HepG2 (cell line): Measurements from ENCODE around the gene NOX4. TPM values are rescaled to one million over a fixed set of nuclear protein-coding genes. Genes with fewer than 3 reads are reported as not detected.

Source experiments
- ATAC-seq: fragments of 200-7000 bp; cut with Tn5 transposase; 3 replicates; pipeline ENCODE4 v1.9.1; 2020; ENCODE audit warnings: mild to moderate bottlenecking, moderate library complexity
- BruUV-seq: library from RNA; stranded (reverse); fragments of 400-500 nt; replicated peaks from 2 replicates; lab custom pipeline; 2021; lab: Mats Ljungman, UMichigan
- CTCF ChIA-PET: fragments of 300-600 bp; formaldehyde crosslinking; extraction: SDS; loops from one replicate; lab custom pipeline; 2021; ENCODE audit warnings: low total read pairs, inconsistent platforms, low intra/inter-chr PET ratio; lab: Yijun Ruan, JAX
- POLR2A ChIA-PET: fragments of 350-600 bp; sonication (Branson Sonifier 250); formaldehyde crosslinking; loops from one replicate; lab custom pipeline; 2020; ENCODE audit warnings: antibody characterized with exemption, inconsistent platforms; lab: Yijun Ruan, JAX
- DNase-seq: peaks from one replicate; pipeline ENCODE4 v3.0.0-alpha.2; 2015; ENCODE audit warnings: low spot score
- FAIRE-seq: peaks from 3 replicates; lab custom pipeline; 2011; peaks lifted over from hg19 to GRCh38; lab: Jason Lieb, UNC
- H2AFZ ChIP-seq: one replicate; pipeline ENCODE4 v1.6.1; 2011; ENCODE audit warnings: low read length, inconsistent platforms
- H3K27ac ChIP-seq: fragments of 300-600 bp; 3 replicates; pipeline ENCODE4 v1.8.0; 2011; ENCODE audit warnings: mixed run types, mild to moderate bottlenecking, mixed read lengths, low read length, inconsistent platforms; ENCODE audit not compliant: insufficient read depth; ENCODE audit errors: extremely low read length
- H3K27me3 ChIP-seq, 2 experiments: fragments of 200-600 bp in 1 of 2; 2 replicates in 1 of 2; 3 replicates in 1 of 2; pipeline versions ENCODE4 v1.6.0 to v1.8.0; 2011; ENCODE audit warnings: low read length in 2 of 2, mild to moderate bottlenecking in 2 of 2, moderate library complexity in 2 of 2, inconsistent platforms in 1 of 2; ENCODE audit not compliant: insufficient read depth in 2 of 2, control insufficient read depth in 1 of 2
- H3K36me3 ChIP-seq, 2 experiments: fragments of 200-600 bp in 1 of 2; replicated peaks in 1 of 2; 2 replicates in 1 of 2; 3 replicates in 1 of 2; pipeline versions ENCODE4 v1.5.1 to v1.8.0; 2011; ENCODE audit warnings: low read length in 2 of 2, inconsistent platforms in 1 of 2; ENCODE audit not compliant: insufficient read depth in 2 of 2, control insufficient read depth in 1 of 2
- H3K4me1 ChIP-seq: 2 replicates; pipeline ENCODE4 v1.5.1; 2012; ENCODE audit warnings: low read length, inconsistent platforms; ENCODE audit not compliant: insufficient read depth
- H3K4me2 ChIP-seq: 2 replicates; pipeline ENCODE4 v1.6.0; 2011; ENCODE audit warnings: low read depth, low read length, inconsistent platforms
- H3K4me3 ChIP-seq, 3 experiments: fragments of 200-600 bp in 1 of 3; sonication (generic), shearing (Covaris generic) in 1 of 3; replicated peaks in 1 of 3; 2 replicates each; pipeline ENCODE4 v1.5.1; 2011 to 2016; ENCODE audit warnings: low read length in 3 of 3, inconsistent platforms in 2 of 3, low read depth in 2 of 3, mild to moderate bottlenecking in 2 of 3, control low read depth in 1 of 3, mixed read lengths in 1 of 3; ENCODE audit not compliant: insufficient read depth in 1 of 3
- H3K79me2 ChIP-seq: one replicate; pipeline ENCODE4 v1.6.1; 2011; ENCODE audit warnings: low read length, inconsistent platforms; ENCODE audit not compliant: insufficient read depth
- H3K9ac ChIP-seq: 2 replicates; pipeline ENCODE4 v1.6.0; 2011; ENCODE audit warnings: mild to moderate bottlenecking, low read depth, low read length, inconsistent platforms; ENCODE audit not compliant: insufficient read depth
- H3K9me3 ChIP-seq: 2 replicates; pipeline ENCODE4 v1.5.1; 2012; ENCODE audit warnings: mild to moderate bottlenecking, low read length
- H4K20me1 ChIP-seq: 2 replicates; pipeline ENCODE4 v1.6.0; 2011; ENCODE audit warnings: inconsistent platforms, mild to moderate bottlenecking, low read length, moderate library complexity; ENCODE audit not compliant: insufficient read depth
- ATRX ChIP-seq: sonication (generic); formaldehyde crosslinking; IDR thresholded peaks from 2 replicates; pipeline ENCODE4 v1.4.0; 2020; ENCODE audit warnings: missing genetic modification reagents, borderline replicate concordance
- CAMTA2 ChIP-seq: sonication (generic); formaldehyde crosslinking; IDR thresholded peaks from 2 replicates; pipeline ENCODE4 v1.4.0; 2020; ENCODE audit warnings: mild to moderate bottlenecking, missing genetic modification reagents, borderline replicate concordance
- HNRNPUL1 ChIP-seq: fragments of 200-400 bp; formaldehyde crosslinking; IDR thresholded peaks from 2 replicates; pipeline ENCODE4 v1.6.1; 2017; ENCODE audit warnings: low read depth, mild to moderate bottlenecking, low read length, moderate library complexity
- JUND ChIP-seq: sonication (generic); formaldehyde crosslinking; IDR thresholded peaks from 2 replicates; pipeline ENCODE4 v1.8.0; 2022; ENCODE audit warnings: mild to moderate bottlenecking, missing genetic modification reagents
- KLF11 ChIP-seq: IDR thresholded peaks from 2 replicates; pipeline ENCODE4 v1.6.1; 2016; ENCODE audit warnings: missing compliant biosample characterization
- THYN1 ChIP-seq: sonication (generic); formaldehyde crosslinking; IDR thresholded peaks from 2 replicates; pipeline ENCODE4 v1.8.1; 2023; ENCODE audit warnings: low read depth, mild to moderate bottlenecking, moderate library complexity, missing genetic modification reagents, borderline replicate concordance
- YEATS4 ChIP-seq: sonication (generic); formaldehyde crosslinking; IDR thresholded peaks from 2 replicates; pipeline ENCODE4 v1.4.0; 2020; ENCODE audit warnings: missing genetic modification reagents, borderline replicate concordance
- ZNF224 ChIP-seq: sonication (generic); formaldehyde crosslinking; IDR thresholded peaks from 2 replicates; pipeline ENCODE4 v1.5.0; 2020; ENCODE audit warnings: mild to moderate bottlenecking, missing genetic modification reagents
- ZNF225 ChIP-seq: sonication (generic); formaldehyde crosslinking; IDR thresholded peaks from 2 replicates; pipeline ENCODE4 v1.4.0; 2020; ENCODE audit warnings: mild to moderate bottlenecking, missing genetic modification reagents
- ZNF878 ChIP-seq: sonication (generic); formaldehyde crosslinking; IDR thresholded peaks from 2 replicates; pipeline ENCODE4 v1.8.1; 2023; ENCODE audit warnings: mild to moderate bottlenecking, missing genetic modification reagents, moderate library complexity
- WGBS: methylation state at CpG from one replicate; pipeline ENCODE4 v1.1.6; 2017; ENCODE audit warnings: low lambda C conversion rate; 5-methylcytosine and 5-hydroxymethylcytosine counted together
- in situ Hi-C: cut with HindIII; loops from 2 replicates; pipeline ENCODE4 v1.10.0; 2017; ENCODE audit warnings: low pct_unique_long_range_greater_than_20kb; ENCODE audit not compliant: extremely low pct_ligation_motif_present
- intact Hi-C: fragments of 100-400 bp; cut with micrococcal nuclease; formaldehyde crosslinking; loops from one replicate; pipeline ENCODE4 v1.10.0; 2022; ENCODE audit not compliant: unreplicated experiment
- polyA plus RNA-seq, 8 experiments: library from polyadenylated mRNA; depleted of rRNA in 3 of 8; stranded (reverse) in 7 of 8; unstranded in 1 of 8; fragments of >200 nt; fragmentation: Illumina TruSeq in 4 of 8; extraction: Trizol in 4 of 8; gene quantifications; 2 replicates each; pipeline versions ENCODE4 v1.2.1 to v1.2.3, GENCODE V29; 2011 to 2016; ENCODE audit warnings: low read depth in 4 of 8, missing spikeins in 1 of 8, mixed read lengths in 1 of 8; ENCODE audit not compliant: insufficient read depth in 1 of 8
- total RNA-seq, 5 experiments: library from RNA; depleted of rRNA; stranded (reverse); fragments of >200 nt; fragmentation: Illumina TruSeq; extraction: Trizol; gene quantifications; 2 replicates each; pipeline ENCODE4 v1.2.3, GENCODE V29; 2016; ENCODE audit warnings: low read depth in 1 of 5
- TF ChIP-seq, protein P1 (sequence below): sonication (generic); formaldehyde crosslinking; IDR thresholded peaks from 2 replicates; pipeline ENCODE4 v1.5.0; 2020; ENCODE audit warnings: missing genetic modification reagents, mild to moderate bottlenecking, borderline replicate concordance
- TF ChIP-seq, protein P2 (sequence below): sonication (generic); formaldehyde crosslinking; IDR thresholded peaks from 2 replicates; pipeline ENCODE4 v1.4.0; 2020; ENCODE audit warnings: mild to moderate bottlenecking, low read depth, missing genetic modification reagents
- TF ChIP-seq, protein P3 (sequence below): sonication (generic); formaldehyde crosslinking; IDR thresholded peaks from 2 replicates; pipeline ENCODE4 v1.9.0; 2021; ENCODE audit warnings: missing genetic modification reagents, borderline replicate concordance
- TF ChIP-seq, protein P4 (sequence below): sonication (generic); formaldehyde crosslinking; IDR thresholded peaks from 2 replicates; pipeline ENCODE4 v1.4.0; 2020; ENCODE audit warnings: missing genetic modification reagents
- TF ChIP-seq, protein P5 (sequence below): sonication (generic); formaldehyde crosslinking; IDR thresholded peaks from 2 replicates; pipeline ENCODE4 v1.4.0; 2020; ENCODE audit warnings: mild to moderate bottlenecking, missing genetic modification reagents

Gene NOX4
- total and polyA plus RNA-seq, 2 of the 13 experiments (the other 11 are each of a cell fraction or from before 2014, with no cell fraction given): not detected

DNA sequence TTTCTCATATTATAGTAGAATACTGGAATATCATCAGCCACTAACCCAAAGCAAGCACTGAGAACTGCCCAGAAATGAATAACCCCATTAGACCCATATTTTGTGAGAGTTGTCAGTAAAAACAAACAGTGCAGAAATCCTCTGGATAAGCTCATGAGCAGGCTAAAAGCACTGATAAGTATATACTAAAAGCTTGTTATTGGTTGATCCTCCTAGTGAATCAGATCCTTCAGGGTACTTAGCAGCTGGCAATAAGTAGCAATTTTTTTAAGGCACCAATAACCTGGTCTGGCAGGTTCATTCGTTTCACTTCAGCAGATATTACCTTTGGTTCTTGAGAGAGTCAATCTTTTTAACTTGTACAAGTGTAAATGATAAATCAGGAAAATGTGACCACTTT, 1.2 kb downstream of the NOX4 start:
- FAIRE-seq: no peak
- no peak overlapping the region for H3K4me2 ChIP-seq
- WGBS: 7% methylated on average over 1 of the region's 1 CpG
- no peak for TF ChIP-seq YEATS4 (CRISPR knock-in tag)
- no peak for TF ChIP-seq THYN1 (CRISPR knock-in tag)
- no peak for TF ChIP-seq HNRNPUL1
- no peak for TF ChIP-seq ATRX
- TF ChIP-seq, all 625 proteins: peak for 0
- POLR2A ChIA-PET: no interaction called here
- H3K9ac ChIP-seq: no peak overlapping the region
- in situ Hi-C loops (no loop called here), intact Hi-C loops (no loop called here)
- CTCF ChIA-PET: no interaction called here
- H3K9me3 ChIP-seq: no peaks in the 10 kb centered on the region
- H3K27ac ChIP-seq: no peak overlapping the region
- no peak overlapping the region for H3K4me3 ChIP-seq
- no peak overlapping the region for H2AFZ ChIP-seq
- H4K20me1 ChIP-seq: no peaks in the 10 kb centered on the region
- H3K4me1 ChIP-seq: no peaks in the 10 kb centered on the region
- DNase-seq: no peak
- H3K36me3 ChIP-seq: no peaks in the 10 kb centered on the region
- H3K27me3 ChIP-seq: peaks cover 0 to 22% of the 10 kb centered on the region in 2 experiments; a peak in 2 of 5 replicates
- ATAC-seq: no peak
- no peaks in the 10 kb centered on the region for H3K79me2 ChIP-seq
- no TSS peak for BruUV-seq

DNA sequence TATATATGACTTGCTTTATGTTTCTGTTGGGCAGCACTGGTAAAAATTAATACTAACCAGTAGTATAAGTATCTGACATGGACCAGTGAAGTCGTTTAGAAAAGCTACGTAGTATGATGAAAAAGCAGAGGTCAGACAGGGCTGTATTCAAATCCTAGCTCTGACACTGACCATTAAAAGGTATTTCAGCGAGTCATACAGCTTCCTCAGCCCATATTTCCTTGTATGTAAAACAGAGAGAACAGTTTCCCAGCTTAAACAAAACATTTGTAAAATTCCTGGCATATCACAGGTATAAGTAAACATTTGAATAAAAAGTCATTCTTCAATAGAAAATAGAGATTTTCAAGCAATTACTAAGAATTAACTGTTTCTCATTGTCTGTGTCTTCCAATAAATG, 4.2 kb downstream of the NOX4 start:
- intact Hi-C loops (no loop called here), in situ Hi-C loops (no loop called here)
- Histone ChIP-seq H4K20me1 (no peaks in the 10 kb centered on the region), H3K79me2 (no peaks in the 10 kb centered on the region), H2AFZ (no peak overlapping the region), H3K4me3 (no peak overlapping the region), H3K4me2 (no peak overlapping the region), H3K27me3 (peaks cover 0 to 18% of the 10 kb centered on the region in 2 experiments; a peak in 2 of 5 replicates), H3K9me3 (no peaks in the 10 kb centered on the region), H3K36me3 (no peaks in the 10 kb centered on the region), H3K27ac (no peak overlapping the region), H3K4me1 (no peaks in the 10 kb centered on the region), H3K9ac (no peak overlapping the region)
- DNase-seq (no peak), FAIRE-seq (no peak), ATAC-seq (no peak)
- CTCF ChIA-PET: no interaction called here
- POLR2A ChIA-PET: no interaction called here
- BruUV-seq: no TSS peak
- 1% methylated on average over 3 of the region's 3 CpGs for WGBS
- TF ChIP-seq CAMTA2 (CRISPR knock-in tag) (no peak), ZNF224 (no peak), ZNF225 (no peak), KLF11 (no peak), ZNF878 (CRISPR knock-in tag) (no peak), JUND (CRISPR knock-in tag) (no peak)
- TF ChIP-seq, protein P1, sequence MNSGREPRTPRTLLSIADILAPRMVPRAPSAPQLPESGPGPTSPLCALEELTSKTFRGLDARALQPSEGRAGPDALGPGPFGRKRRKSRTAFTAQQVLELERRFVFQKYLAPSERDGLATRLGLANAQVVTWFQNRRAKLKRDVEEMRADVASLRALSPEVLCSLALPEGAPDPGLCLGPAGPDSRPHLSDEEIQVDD (CRISPR knock-in tag): no peak
- TF ChIP-seq, protein P2, sequence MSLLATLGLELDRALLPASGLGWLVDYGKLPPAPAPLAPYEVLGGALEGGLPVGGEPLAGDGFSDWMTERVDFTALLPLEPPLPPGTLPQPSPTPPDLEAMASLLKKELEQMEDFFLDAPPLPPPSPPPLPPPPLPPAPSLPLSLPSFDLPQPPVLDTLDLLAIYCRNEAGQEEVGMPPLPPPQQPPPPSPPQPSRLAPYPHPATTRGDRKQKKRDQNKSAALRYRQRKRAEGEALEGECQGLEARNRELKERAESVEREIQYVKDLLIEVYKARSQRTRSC: no peak
- TF ChIP-seq, protein P3, sequence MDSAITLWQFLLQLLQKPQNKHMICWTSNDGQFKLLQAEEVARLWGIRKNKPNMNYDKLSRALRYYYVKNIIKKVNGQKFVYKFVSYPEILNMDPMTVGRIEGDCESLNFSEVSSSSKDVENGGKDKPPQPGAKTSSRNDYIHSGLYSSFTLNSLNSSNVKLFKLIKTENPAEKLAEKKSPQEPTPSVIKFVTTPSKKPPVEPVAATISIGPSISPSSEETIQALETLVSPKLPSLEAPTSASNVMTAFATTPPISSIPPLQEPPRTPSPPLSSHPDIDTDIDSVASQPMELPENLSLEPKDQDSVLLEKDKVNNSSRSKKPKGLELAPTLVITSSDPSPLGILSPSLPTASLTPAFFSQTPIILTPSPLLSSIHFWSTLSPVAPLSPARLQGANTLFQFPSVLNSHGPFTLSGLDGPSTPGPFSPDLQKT: no peak
- TF ChIP-seq, protein P4, sequence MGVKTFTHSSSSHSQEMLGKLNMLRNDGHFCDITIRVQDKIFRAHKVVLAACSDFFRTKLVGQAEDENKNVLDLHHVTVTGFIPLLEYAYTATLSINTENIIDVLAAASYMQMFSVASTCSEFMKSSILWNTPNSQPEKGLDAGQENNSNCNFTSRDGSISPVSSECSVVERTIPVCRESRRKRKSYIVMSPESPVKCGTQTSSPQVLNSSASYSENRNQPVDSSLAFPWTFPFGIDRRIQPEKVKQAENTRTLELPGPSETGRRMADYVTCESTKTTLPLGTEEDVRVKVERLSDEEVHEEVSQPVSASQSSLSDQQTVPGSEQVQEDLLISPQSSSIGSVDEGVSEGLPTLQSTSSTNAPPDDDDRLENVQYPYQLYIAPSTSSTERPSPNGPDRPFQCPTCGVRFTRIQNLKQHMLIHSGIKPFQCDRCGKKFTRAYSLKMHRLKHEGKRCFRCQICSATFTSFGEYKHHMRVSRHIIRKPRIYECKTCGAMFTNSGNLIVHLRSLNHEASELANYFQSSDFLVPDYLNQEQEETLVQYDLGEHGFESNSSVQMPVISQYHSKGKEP: no peak
- TF ChIP-seq, protein P5, sequence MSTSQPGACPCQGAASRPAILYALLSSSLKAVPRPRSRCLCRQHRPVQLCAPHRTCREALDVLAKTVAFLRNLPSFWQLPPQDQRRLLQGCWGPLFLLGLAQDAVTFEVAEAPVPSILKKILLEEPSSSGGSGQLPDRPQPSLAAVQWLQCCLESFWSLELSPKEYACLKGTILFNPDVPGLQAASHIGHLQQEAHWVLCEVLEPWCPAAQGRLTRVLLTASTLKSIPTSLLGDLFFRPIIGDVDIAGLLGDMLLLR (CRISPR knock-in tag): no peak
- TF ChIP-seq, all 625 proteins: peak for 0
